Stomach (tissue), 4 donors: Measurements from ENCODE around the gene SH3RF3.

Experiments
- EP300 ChIP-seq: sonication (generic); formaldehyde crosslinking; IDR thresholded peaks from one replicate; pipeline ENCODE4 v1.6.1; 2017; ENCODE audit warnings: antibody characterized with exemption
- POLR2A ChIP-seq, 4 donors: fragments of 450-650 bp; IDR thresholded peaks; one replicate each; pipeline ENCODE4 v1.6.1; 2016; ENCODE audit warnings: antibody characterized with exemption in 4 of 4, control low read depth in 2 of 4, mild to moderate bottlenecking in 1 of 4, moderate library complexity in 1 of 4
- POLR2AphosphoS5 ChIP-seq, 3 donors: sonication (generic); formaldehyde crosslinking; IDR thresholded peaks; one replicate each; pipeline ENCODE4 v1.6.1; 2016; ENCODE audit warnings: antibody characterized with exemption in 3 of 3
- TF ChIP-seq, protein P1 (sequence below), 7 experiments: fragments of 450-650 bp in 4 of 7; fragments of 200-600 bp in 3 of 7; sonication (generic) in 3 of 7; IDR thresholded peaks; one replicate each; pipeline ENCODE4 v1.5.1; 2016 to 2019; ENCODE audit warnings: antibody characterized with exemption in 7 of 7, control low read depth in 2 of 7, mild to moderate bottlenecking in 1 of 7

DNA sequence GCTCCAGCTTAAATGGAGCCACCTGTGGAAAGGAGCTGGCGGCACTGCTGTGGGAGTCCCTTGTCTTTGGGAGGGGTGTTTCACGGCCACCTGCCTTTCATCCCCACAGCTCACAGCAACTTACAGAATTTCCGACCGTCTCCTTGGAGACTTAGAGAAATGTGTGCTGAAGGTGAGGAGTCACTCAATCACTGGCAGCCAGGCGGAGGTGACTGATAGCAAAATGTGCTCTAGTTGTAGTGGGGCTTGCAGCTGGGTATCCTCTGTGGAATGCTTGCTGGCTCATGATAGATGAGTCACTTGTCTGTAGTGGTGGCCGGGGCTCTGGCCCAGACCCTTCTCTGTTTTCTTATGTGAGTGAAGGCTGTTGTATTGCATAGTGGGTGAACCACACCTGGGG, 110.7 kb downstream of the SH3RF3 start:
- TF ChIP-seq, protein P1, sequence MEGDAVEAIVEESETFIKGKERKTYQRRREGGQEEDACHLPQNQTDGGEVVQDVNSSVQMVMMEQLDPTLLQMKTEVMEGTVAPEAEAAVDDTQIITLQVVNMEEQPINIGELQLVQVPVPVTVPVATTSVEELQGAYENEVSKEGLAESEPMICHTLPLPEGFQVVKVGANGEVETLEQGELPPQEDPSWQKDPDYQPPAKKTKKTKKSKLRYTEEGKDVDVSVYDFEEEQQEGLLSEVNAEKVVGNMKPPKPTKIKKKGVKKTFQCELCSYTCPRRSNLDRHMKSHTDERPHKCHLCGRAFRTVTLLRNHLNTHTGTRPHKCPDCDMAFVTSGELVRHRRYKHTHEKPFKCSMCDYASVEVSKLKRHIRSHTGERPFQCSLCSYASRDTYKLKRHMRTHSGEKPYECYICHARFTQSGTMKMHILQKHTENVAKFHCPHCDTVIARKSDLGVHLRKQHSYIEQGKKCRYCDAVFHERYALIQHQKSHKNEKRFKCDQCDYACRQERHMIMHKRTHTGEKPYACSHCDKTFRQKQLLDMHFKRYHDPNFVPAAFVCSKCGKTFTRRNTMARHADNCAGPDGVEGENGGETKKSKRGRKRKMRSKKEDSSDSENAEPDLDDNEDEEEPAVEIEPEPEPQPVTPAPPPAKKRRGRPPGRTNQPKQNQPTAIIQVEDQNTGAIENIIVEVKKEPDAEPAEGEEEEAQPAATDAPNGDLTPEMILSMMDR (IDR thresholded peaks at IDR 0.05) = no peak
- no peak for TF ChIP-seq EP300
- TF ChIP-seq POLR2A (IDR thresholded peaks at IDR 0.05) = no peak
- TF ChIP-seq POLR2AphosphoS5 (IDR thresholded peaks at IDR 0.05) = no peak
